Smooth muscle cell of the brain vasculature (primary cell): ENCODE measurements around the gene CLBA1.
"Not testable (repeated sequence)": the region's sequence is repeated elsewhere in the genome, so short reads cannot be mapped to it uniquely, and the experiment has no call there.

ENCODE experiments used
- DNase-seq: peaks from one replicate; pipeline ENCODE4 v3.0.0-alpha.2; 2012; ENCODE audit warnings: low read depth, low spot score

CLBA1 gene

DNA sequence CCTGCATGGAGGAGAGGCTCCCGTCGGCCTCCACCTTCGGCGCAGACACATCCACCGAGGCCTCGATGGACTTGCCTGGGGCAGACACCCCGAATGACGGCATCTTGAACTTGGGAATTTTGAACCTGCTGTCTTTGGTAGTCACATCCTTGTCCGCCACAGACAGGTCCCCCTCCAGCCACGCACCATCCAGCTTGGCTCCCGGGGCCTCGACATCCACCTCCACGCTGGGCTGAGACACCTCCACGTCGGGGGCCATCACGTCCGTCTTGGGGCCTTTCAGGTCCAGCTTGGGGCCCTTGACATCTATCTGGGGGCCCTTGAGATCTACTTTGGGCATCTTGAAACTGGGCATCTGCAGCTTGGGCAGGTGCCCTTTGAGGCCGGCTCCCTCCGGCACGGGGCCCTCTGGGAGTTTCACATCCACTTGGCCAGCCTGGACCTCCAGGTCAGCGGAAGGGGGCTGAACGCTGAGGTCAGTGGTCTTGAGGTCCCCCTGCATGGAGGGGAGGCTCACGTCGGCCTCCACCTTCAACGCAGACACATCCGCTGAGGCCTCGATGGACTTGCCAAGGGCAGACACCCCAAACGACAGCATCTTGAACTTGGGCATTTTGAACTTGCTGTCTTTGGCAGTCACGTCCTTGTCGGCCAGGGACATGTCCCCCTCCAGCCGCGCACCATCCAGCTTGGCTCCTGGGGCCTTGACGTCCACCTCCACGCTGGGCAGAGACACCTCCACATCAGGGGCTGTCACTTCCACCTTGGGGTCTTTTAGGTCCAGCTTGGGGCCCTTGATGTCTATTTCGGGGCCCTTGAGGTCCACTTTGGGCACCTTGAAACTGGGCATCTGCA is 37.5 kb upstream of the CLBA1 start:
- DNase-seq: not testable (repeated sequence)

DNA sequence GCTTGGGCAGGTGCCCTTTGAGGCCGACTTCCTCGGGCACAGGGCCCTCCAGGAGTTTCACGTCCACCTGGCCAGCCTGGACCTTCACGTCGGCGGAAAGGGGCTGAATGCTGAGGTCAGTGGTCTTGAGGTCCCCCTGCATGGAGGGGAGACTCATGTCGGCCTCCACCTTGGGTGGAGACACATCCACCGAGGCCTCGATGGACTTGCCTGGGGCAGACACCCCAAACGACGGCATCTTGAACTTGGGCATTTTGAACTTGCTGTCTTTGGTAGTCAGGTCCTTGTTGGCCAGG is 36.9 kb upstream of the CLBA1 start:
- no peak for DNase-seq

DNA sequence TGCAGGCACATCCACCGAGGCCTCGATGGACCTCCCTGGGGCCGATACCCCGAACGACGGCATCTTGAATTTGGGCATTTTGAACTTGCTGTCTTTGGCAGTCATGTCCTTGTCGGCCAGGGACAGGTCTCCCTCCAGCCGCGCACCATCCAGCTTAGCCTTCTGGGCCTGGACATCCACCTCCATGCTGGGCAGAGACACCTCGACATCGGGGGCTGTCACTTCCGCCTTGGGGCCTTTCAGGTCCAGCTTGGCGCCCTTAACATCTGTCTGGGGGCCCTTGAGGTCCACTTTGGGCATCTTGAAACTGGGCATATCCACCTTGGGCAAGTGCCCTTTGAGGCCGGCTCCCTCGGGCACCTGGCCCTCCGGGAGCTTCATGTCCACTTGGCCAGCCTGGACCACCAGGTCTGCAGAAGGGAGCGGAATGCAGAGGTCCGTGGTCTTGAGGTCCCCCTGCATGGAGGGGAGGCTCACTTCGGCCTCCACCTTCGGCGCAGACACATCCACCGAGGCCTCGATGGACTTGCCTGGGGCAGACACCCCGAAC is 36.1 kb upstream of the CLBA1 start:
- not testable (repeated sequence) for DNase-seq

DNA sequence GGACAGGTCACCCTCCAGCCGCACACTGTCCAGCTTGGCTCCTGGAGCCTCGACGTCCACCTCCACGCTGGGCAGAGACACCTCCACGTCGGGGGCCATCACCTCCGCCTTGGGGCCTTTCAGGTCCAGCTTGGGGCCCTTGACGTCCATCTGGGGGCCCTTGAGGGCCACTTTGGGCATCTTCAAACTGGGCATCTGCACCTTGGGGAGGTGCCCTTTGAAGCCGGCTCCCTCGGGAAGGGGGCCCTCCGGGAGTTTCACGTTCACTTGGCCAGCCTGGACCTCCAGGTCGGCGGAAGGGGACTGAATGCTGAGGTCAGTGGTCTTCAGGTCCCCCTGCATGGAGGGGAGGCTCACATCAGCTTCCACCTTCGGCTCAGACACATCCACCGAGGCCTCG is 35.6 kb upstream of the CLBA1 start:
- no peak for DNase-seq

DNA sequence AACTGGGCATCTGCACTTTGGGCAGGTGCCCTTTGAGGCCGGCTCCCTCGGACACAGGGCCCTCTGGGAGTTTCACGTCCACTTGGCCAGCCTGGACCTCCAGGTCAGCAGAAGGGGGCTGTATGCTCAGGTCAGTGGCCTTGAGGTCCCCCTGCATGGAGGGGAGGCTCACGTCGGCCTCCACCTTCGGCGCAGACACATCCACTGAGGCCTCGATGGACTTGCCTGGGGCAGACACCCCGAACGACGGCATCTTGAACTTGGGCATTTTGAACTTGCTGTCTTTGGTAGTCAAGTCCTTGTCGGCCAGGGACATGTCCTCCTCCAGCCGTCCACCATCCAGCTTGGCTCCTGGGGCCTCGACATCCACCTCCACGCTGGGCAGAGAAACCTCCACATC is 34.9 kb upstream of the CLBA1 start:
- not testable (repeated sequence) for DNase-seq

DNA sequence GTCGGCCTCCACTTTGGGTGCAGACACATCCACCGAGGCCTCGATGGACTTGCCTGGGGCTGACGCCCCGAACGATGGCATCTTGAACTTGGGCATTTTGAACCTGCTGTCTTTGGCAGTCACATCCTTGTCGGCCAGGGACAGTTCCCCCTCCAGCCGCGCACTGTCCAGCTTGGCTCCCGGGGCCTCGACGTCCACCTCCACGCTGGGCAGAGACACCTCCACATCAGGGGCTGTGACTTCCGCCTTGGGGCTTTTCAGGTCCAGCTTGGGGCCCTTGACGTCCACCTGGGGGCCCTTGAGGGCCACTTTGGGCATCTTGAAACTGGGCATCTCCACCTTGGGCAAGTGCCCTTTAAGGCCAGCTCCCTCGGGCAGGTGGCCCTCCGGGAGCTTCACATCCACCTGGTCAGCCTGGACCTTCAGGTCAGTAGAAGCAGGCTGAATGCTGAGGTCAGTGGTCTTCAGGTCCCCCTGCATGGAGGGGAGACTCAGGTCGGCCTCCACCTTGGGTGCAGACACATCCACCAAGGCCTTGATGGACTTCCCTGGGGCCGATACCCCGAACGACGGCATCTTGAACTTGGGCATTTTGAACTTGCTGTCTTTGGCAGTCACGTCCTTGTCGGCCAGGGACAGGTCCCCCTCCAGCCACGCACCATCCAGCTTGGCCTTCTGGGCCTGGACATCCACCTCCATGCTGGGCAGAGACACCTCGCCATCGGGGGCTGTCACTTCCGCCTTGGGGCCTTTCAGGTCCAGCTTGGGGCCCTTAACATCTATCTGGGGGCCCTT is 33.5 kb upstream of the CLBA1 start:
- DNase-seq: not testable (repeated sequence)

DNA sequence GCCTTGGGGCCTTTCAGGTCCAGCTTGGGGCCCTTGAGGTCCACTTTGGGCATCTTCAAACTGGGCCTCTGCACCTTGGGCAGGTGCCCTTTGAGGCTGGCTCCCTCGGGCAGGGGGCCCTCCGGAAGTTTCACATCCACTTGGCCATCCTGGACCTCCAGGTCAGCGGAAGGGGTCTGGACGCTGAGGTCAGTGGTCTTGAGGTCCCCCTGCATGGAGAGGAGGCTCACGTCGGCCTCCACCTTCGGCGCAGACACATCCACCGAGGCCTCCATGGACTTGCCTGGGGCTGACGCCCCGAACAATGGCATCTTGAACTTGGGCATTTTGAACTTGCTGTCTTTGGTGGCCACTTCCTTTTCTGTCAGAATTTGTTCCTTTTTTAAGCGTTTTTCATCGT is 32.5 kb upstream of the CLBA1 start:
- DNase-seq: no peak

DNA sequence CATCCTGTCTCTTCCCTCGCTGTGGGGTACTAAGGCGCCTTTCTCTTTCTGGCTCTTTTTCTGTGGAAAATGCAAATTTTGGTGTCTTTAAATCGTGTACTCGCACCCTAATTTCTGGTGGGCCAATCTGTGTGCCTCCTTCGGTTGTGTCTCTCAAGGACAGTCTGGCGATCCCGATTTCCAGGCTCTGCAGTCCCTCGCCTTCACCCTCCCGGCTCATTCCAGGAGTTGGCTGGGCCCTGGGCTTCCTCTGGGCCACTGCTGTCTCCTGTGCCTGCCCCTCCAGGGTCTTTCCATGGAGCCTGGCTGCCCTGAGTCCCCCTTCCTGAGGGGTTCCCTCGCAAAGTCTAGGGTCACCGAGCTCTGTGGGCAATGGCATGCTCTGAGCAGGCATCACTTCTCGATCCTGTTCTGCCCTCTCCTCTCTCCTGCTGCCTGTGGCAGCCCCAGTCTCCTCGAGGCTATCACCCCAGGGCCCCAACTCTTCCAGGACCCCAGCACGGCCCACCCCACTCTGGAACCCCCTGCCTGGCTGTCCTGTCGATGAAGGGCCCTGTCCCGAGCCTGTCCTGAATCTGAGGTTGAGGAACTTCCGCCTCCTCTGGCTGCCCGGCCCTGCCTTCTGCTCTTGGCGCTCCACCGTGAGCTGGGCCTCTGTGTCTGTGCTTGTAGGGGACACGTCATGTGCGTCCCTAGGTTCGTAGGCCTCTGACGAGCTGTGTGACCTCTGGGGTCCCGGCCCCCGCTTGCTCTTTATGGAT is 31.5 kb upstream of the CLBA1 start:
- no peak for DNase-seq

DNA sequence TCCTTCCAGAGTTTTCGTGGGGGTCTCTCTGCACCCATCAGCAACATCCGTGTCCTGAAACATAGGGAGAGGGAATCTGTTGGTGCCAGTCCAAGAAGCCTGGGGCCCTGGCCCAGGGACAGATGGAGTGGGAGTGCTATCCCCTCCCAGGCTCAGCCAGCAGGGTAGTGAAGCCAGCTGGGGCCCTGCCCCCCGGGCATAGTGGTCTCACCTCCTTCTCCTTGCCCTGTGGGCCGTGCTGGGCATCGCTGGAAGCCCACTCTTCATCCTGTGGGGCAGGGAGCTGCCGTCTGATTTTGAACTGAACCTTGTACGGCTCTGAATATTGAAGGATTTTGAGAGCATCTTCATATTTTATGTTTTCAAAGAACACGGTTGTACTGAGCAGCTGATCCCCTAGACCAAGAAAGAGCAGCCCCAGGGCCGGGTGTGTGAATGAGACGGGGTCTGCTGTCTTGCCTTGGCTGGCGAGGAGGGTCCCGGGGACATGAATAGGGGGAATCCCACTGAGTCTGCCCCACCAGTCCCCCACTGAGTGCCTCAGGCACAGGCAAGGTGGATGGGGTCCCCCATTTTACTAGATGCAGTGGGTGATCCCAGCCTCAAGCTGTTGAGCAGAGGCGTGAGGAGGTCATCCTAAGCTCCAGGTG is 30.7 kb upstream of the CLBA1 start:
- DNase-seq: no peak

DNA sequence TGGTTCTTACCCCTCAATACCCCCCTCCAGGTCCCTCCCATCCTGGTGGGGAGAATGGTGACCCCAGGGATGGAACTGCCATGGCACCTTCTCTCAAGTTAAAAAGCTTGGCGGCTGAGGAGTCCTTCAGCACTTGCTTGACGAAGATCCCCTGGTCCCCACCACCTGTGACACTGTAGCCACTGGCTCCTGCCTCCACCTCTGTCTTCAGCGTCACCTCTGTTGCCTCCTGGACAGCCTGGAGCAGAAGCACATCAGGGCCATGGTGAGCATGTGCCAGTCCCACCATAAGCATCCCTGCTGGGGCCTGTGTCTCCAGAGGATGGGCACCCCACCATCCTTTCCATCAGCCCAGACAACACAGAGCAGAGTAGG is 30.2 kb upstream of the CLBA1 start:
- no peak for DNase-seq

DNA sequence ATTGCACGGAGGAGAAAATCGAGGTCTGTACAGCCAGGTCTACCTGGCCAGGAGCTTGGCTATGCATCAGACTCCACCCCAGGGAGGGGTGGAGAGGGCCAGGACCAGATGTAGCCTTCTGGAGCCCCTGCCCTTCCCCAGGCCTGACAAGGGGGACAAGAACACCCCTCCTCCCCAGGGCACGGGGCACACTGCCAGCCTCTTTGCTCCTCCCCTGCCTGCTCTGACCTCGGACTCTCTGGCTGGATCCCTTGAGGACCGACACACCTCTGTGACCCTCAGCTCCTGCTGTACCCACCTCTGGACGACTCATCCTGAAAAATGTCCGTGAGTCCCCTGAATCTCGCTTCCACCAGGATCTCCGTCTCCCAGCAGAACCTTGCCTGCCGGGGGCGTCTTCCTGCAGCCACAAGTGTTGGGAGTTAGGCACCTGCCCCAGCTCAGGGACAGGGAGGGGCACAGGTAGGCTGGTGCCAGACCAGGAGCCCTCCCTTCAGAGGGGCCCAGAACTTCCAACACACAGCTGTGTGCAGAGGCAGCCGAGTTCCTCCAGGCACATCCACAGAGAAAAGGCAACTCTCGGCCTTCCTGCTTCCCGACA is 29.2 kb upstream of the CLBA1 start:
- no peak for DNase-seq

DNA sequence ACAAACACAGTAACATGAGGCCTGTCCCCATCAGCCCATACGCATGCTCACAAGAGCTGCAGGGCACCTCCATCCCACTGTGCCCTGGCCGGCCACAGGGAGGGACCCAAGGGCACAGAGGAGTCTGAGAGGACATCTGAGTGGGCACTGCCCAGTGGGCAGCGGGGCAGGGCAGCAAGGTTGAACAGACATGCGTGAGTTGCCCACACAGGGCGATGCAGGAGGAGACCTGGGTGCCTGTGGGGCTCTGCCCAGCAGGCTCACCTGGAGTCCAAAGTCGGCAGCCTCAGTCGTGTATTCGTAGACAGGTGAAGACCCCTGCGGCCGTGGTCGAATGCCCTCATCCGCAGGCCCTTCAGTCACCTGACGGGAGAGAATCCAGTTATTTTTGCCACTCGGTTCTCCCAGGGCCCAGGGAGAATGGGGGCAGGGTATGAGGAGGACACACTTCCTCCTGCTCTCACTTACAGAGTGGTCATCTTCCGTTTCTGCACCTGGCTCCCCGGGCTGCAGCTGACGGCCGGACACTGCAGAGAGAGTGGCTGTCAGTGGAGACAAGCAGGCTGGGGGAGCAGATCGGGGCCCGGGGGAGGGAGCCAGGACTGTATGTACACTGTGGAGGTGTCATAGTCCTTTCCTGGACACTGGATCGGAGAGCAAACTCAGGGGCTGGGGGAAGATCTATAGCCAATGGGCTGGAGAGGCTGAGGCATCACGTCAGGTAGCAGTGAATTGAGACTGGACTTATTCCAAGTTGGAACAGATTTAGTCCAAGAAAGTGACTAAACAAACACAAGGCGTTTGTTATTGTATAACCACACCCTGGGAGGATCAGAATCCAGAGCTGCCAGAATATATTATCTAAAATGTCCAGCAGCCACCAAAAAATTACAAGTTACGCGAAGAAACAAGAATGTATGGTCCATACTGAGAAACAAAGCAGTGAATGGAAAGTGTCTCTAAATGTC is 28.2 kb upstream of the CLBA1 start:
- DNase-seq: no peak

DNA sequence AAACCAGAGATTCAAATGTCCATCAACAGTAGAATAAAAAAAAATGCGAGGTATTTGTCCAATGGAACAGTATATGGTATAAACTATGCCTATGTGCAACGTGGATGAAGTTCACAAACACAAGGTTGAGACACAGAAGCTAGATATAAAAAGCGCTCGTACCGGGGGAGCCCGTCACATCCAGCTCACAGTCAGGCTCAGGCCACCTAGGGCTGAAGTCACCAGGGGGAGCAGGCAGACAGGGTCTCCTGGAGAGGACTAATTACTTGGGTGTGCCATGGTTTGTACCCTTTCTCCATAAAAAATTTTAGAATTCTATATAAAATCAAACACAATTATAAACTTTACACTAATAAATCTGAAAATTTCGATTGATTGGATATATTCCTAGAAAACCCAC is 21.0 kb upstream of the CLBA1 start:
- no peak for DNase-seq

DNA sequence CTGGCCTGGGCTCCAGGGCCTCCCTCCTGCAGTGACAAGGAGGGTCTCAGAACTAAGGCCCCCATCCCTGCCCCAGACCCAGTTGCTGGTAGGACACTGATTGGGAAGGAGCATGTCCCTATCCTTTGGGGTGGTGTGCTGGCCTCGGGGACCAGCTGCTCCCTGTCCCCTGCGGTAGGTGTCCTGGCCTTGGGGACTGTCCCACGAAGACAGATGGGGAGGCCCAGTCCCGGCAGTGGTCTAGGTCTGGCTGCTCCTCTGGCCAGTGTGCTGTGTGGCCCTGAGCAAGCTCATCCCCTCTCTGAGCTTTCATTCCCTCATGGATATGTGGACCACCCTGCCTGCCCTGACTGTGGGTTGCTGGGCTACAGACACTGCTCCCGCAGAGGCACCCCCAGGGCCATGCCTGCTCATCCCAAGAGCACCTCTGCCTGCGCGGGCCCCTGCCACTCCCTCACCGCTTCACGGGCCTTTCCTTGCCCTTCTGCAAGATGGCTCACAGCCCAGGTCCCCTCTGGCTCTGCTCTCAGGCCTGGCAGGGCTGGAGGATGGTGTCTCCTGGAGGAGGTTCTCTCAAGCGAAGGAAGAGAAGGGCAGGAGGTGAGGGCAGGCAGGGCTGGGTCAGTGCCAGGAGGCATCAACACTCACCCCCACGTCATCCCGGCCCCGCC is 19.9 kb upstream of the CLBA1 start:
- DNase-seq: no peak

DNA sequence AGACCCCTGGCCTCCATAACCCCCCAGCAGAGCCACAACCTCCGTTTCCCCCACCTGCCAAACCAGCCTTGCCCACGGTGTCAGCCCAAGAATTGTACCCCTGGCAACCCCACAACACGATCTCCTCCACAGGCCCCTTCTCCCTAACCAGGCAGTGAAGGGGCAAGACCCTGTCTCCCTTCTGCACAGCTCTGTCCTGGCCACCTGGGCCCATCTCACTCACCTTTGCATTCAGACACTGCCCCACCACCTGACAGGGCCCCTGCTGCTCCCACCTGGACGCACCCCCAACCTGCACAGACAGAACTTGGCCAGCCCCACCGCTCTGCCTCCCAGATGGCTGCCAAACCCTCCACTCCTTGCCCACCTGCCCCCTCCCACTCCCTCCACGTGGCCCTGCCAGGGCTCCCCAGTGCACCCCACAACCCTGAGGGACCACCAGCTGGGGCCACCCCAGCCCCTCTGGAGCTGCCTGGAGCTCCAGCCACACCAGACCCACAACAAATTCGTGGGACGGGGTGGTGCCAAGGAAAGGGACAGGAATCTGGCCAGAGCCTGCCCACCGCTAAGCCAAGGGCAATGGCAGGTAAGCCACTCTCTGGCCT is 19.2 kb upstream of the CLBA1 start:
- no peak for DNase-seq

DNA sequence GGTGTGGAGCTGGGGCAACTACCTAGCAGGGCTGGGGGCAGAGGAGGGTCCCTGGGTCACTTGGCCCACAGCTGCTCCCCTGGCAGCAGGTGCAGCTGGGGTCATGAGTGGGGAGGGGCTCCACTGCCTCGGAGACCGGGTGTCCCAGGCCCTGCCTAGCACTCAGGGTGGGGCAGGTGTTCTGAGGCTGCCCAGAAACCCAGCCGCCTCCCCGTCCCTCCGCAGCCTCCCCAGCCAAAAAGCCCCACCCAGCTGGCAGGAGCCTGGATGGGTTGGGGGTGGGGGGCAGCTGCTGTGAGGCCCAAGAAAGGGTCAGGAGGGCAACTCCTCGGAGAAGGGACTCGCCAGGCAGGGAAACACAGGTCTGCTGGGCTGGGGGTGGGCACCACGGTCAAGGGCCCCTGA is 18.6 kb upstream of the CLBA1 start:
- no peak for DNase-seq

DNA sequence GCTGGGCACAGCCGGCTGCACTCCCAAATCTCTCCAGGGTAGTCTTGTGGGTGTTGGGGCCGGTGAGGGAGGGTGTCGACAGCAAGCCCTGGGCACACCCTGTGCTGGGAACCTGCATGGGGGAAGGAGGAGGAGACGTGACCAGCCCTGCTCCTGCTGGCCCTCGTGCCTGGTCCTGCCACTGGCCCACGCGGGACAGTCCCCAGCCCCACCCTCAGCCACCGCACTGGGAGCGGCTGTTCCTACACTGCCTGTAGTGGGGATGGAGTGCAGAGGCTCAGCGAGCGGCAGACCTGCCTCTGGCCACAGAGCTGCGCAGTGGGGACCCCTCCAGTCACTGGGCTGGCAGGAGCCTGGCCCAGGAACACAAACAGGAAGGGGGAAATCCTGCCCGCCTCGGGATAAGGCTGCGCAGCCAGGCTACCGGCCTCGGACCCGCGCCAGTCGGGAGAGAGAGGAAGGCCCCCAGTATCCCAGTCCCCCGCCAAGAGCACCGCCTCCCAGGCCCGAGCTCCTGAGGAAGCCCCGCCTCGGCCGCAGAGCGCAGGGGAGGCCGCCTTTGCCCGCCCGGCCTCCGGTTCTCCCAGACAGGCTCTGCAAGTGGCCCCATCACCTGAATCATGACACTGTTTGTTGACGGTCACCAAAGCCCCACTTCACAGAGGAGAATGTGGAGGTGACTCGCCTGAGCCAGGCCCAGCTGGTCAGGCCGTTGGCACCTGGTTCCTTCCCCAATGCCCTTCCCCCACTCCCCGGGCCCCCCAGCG is 18.0 kb upstream of the CLBA1 start:
- DNase-seq: no peak

DNA sequence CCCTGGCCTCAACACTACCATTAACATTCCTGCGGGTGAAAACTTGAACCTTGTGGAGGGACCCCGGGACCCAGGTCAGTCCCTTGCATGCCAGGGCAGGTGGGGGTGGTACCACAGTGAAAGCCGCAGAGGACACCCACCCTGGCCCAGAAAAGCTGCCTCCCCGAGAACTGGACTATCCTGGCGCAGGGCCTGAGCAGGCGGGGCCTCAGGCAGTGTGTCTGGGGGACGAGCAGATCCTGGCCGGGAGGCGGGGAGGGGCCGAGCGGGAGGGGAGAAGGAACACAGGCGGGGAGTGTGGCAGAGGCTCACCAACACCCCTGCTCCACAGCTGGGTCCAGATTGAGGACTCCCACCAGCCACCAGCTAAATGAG is 17.4 kb upstream of the CLBA1 start:
- no peak for DNase-seq
